ENCODE results near the gene ANKRA2.

DNA sequence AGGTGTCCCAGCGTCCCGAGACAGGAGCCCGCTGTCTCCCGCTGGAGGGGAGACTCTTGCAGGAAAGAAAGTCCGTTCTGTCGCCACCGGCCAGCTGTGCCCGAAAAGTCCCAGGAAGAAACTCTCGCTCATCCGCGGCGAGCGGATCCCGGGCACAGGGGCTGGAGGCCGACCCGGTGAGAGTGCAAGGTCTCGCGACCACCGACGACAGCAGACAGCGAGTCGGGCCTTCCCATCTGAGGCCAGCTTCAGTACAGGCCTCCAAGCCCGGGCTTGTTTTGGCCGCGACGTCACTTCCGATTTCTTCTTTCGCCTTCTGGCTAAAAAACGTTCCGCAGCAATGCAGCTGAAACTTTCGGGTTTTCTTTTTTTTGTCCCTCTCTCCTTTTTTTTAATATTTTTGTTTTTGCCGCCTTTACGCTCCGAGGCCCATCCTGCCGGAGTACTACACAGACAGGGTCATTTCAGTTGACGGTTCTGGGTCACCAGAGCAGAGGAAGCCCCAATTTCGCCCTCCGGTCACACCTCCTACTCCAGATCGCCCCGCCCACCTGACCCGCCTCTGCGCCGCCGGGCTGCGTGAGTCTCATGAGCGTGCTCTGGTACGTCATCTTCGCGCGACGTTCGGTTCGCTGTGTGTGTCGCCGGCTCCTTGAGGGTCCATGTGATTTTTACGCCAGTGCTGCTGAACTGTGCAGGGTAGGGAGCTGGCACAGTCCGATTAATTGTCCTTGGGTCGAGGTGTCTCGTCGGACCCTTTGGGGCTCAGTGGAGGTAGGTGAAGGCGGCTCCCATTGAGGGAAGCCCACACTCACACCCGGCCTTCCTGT, at the start of gene ANKRA2, which contains the start of gene UTP15:
- TF ChIP-seq POLR2A (IDR thresholded peaks at IDR 0.05; ENCODE audit: low read depth, low read length) (peak; percentile 61), JUN (IDR thresholded peaks at IDR 0.05; ENCODE audit: borderline replicate concordance, insufficient read depth, insufficient read length, low read depth) (no peak)
- TF ChIP-seq, protein P1, sequence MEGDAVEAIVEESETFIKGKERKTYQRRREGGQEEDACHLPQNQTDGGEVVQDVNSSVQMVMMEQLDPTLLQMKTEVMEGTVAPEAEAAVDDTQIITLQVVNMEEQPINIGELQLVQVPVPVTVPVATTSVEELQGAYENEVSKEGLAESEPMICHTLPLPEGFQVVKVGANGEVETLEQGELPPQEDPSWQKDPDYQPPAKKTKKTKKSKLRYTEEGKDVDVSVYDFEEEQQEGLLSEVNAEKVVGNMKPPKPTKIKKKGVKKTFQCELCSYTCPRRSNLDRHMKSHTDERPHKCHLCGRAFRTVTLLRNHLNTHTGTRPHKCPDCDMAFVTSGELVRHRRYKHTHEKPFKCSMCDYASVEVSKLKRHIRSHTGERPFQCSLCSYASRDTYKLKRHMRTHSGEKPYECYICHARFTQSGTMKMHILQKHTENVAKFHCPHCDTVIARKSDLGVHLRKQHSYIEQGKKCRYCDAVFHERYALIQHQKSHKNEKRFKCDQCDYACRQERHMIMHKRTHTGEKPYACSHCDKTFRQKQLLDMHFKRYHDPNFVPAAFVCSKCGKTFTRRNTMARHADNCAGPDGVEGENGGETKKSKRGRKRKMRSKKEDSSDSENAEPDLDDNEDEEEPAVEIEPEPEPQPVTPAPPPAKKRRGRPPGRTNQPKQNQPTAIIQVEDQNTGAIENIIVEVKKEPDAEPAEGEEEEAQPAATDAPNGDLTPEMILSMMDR (IDR thresholded peaks at IDR 0.05; ENCODE audit: extremely low read depth in 1 of 2, insufficient read depth in 1 of 2, low read depth in 1 of 2, low read length in 2 of 2) = no peak
